Liver (tissue), 9 donors: Measurements from ENCODE around the gene LTBP2. TPM values are rescaled to one million over a fixed set of nuclear protein-coding genes. Genes with fewer than 3 reads are reported as not detected.

Source experiments
- DNase-seq: peaks from one replicate; pipeline ENCODE4 v3.0.0-alpha.2; 2017; ENCODE audit warnings: low spot score
- H3K27ac ChIP-seq, 2 donors: one replicate each; pipeline ENCODE4 v1.7.0; 2013; ENCODE audit warnings: inconsistent platforms in 2 of 2, low read length in 2 of 2, control low read depth in 1 of 2, low read depth in 1 of 2, mild to moderate bottlenecking in 1 of 2
- H3K27me3 ChIP-seq, 4 donors: one replicate each; pipeline versions ENCODE4 v1.6.1 to v1.7.0; 2013; ENCODE audit warnings: low read length in 3 of 4, inconsistent platforms in 1 of 4, mild to moderate bottlenecking in 1 of 4, moderate library complexity in 1 of 4; ENCODE audit not compliant: control insufficient read depth in 4 of 4, insufficient read depth in 4 of 4
- H3K36me3 ChIP-seq, 4 donors: one replicate each; pipeline versions ENCODE4 v1.6.1 to v1.7.0; 2013; ENCODE audit warnings: low read length in 3 of 4, mild to moderate bottlenecking in 3 of 4, low read depth in 1 of 4, moderate library complexity in 1 of 4; ENCODE audit not compliant: control insufficient read depth in 4 of 4, insufficient read depth in 3 of 4
- H3K4me1 ChIP-seq, 4 donors: one replicate each; pipeline versions ENCODE4 v1.6.1 to v1.7.0; 2013; ENCODE audit warnings: low read length in 3 of 4, mild to moderate bottlenecking in 3 of 4, moderate library complexity in 1 of 4; ENCODE audit not compliant: control insufficient read depth in 4 of 4, insufficient read depth in 4 of 4
- H3K4me3 ChIP-seq, 3 donors: one replicate each; pipeline versions ENCODE4 v1.6.1 to v1.7.0; 2013; ENCODE audit warnings: low read length in 3 of 3, control low read depth in 1 of 3, low read depth in 1 of 3, mild to moderate bottlenecking in 1 of 3
- H3K9ac ChIP-seq, 2 donors: one replicate each; pipeline ENCODE4 v1.7.0; 2013; ENCODE audit warnings: low read length in 2 of 2, mild to moderate bottlenecking in 2 of 2, moderate library complexity in 2 of 2, control low read depth in 1 of 2, low read depth in 1 of 2
- H3K9me3 ChIP-seq, 4 donors: one replicate each; pipeline versions ENCODE4 v1.6.1 to v1.7.0; 2013; ENCODE audit warnings: low read length in 3 of 4; ENCODE audit not compliant: control insufficient read depth in 4 of 4
- EGR1 ChIP-seq, 2 donors: IDR thresholded peaks; 2 replicates each; pipeline ENCODE4 v1.6.1; 2016 to 2018; ENCODE audit warnings: antibody characterized with exemption in 2 of 2, low read depth in 2 of 2
- FOXA1 ChIP-seq: IDR thresholded peaks from 2 replicates; pipeline ENCODE4 v1.6.1; 2016; ENCODE audit warnings: antibody characterized with exemption
- FOXA2 ChIP-seq: IDR thresholded peaks from 2 replicates; pipeline ENCODE4 v1.6.1; 2016; ENCODE audit warnings: antibody characterized with exemption
- GABPA ChIP-seq, 2 donors: IDR thresholded peaks in 1 of 2; conservative IDR thresholded peaks in 1 of 2; 2 replicates each; pipeline ENCODE4 v1.6.1; 2016; ENCODE audit warnings: antibody characterized with exemption in 2 of 2, mild to moderate bottlenecking in 1 of 2, moderate library complexity in 1 of 2
- HNF4G ChIP-seq: IDR thresholded peaks from 2 replicates; pipeline ENCODE4 v1.6.1; 2016; ENCODE audit warnings: antibody characterized with exemption
- MAX ChIP-seq: IDR thresholded peaks from 2 replicates; pipeline ENCODE4 v1.6.1; 2016; ENCODE audit warnings: antibody characterized with exemption
- RAD21 ChIP-seq, 2 donors: IDR thresholded peaks; 2 replicates each; pipeline ENCODE4 v1.6.1; 2016; ENCODE audit warnings: antibody characterized with exemption in 2 of 2, mild to moderate bottlenecking in 2 of 2
- RXRA ChIP-seq, 2 donors: IDR thresholded peaks; 2 replicates each; pipeline ENCODE4 v1.6.1; 2017 to 2018; ENCODE audit warnings: antibody characterized with exemption in 2 of 2, mild to moderate bottlenecking in 1 of 2
- SP1 ChIP-seq: IDR thresholded peaks from 2 replicates; pipeline ENCODE4 v1.6.1; 2018; ENCODE audit warnings: antibody characterized with exemption, mild to moderate bottlenecking
- TAF1 ChIP-seq: conservative IDR thresholded peaks from 2 replicates; pipeline ENCODE4 v1.6.1; 2016; ENCODE audit warnings: antibody characterized with exemption, mild to moderate bottlenecking
- YY1 ChIP-seq: IDR thresholded peaks from 2 replicates; pipeline ENCODE4 v1.6.1; 2016; ENCODE audit warnings: antibody characterized with exemption, mild to moderate bottlenecking
- WGBS: extraction: QIAGEN DNeasy Blood & Tissue Kit; methylation state at CpG from one replicate; pipeline ENCODE4 v1.1.7; 2013; 5-methylcytosine and 5-hydroxymethylcytosine counted together
- polyA plus RNA-seq, 2 donors: library from polyadenylated mRNA; stranded (reverse) in 1 of 2; unstranded in 1 of 2; fragments of 200-250 nt in 1 of 2; fragments of >200 nt in 1 of 2; fragmentation: Nextera tagmentation in 1 of 2; extraction: Ambion mirVana in 1 of 2; gene quantifications; one replicate each; pipeline versions ENCODE4 v1.2.1 to v1.2.3, GENCODE V29; 2013 to 2015
- total RNA-seq, 2 donors: library from RNA; depleted of rRNA; stranded (reverse); fragments of >200 nt; gene quantifications; one replicate each; pipeline ENCODE4 v1.2.3, GENCODE V29; 2014
- TF ChIP-seq, protein P1 (sequence below): IDR thresholded peaks from 2 replicates; pipeline ENCODE4 v1.6.1; 2016; ENCODE audit warnings: antibody characterized with exemption, mild to moderate bottlenecking
- donor health status: healthy.
- donor health status: healthy.
- donor health status: healthy.
- donor health status: healthy.
- donor health status: healthy.

The LTBP2 gene
- total and polyA plus RNA-seq, 4 donors, result 0.24 to 1.3 (median 0.89) TPM

- Histone ChIP-seq H3K4me1 (no peaks in the 10 kb centered on the region), H3K4me3 (no peak overlapping the region), H3K27me3 (no peaks in the 10 kb centered on the region), H3K9me3 (no peaks in the 10 kb centered on the region), H3K9ac (no peak overlapping the region), H3K27ac (no peak overlapping the region), H3K36me3 (no peaks in the 10 kb centered on the region)
- 76% methylated on average over 5 of the region's 5 CpGs for WGBS
- no peak for TF ChIP-seq EGR1 (IDR thresholded peaks at IDR 0.05; ENCODE audit: low read depth in 2 of 2)
- TF ChIP-seq MAX, result no peak
- TF ChIP-seq FOXA1, result no peak
- TF ChIP-seq RXRA (IDR thresholded peaks at IDR 0.05), result no peak
- TF ChIP-seq YY1, result no peak
- no peak for TF ChIP-seq SP1
- TF ChIP-seq TAF1, result no peak
- TF ChIP-seq, protein P1, sequence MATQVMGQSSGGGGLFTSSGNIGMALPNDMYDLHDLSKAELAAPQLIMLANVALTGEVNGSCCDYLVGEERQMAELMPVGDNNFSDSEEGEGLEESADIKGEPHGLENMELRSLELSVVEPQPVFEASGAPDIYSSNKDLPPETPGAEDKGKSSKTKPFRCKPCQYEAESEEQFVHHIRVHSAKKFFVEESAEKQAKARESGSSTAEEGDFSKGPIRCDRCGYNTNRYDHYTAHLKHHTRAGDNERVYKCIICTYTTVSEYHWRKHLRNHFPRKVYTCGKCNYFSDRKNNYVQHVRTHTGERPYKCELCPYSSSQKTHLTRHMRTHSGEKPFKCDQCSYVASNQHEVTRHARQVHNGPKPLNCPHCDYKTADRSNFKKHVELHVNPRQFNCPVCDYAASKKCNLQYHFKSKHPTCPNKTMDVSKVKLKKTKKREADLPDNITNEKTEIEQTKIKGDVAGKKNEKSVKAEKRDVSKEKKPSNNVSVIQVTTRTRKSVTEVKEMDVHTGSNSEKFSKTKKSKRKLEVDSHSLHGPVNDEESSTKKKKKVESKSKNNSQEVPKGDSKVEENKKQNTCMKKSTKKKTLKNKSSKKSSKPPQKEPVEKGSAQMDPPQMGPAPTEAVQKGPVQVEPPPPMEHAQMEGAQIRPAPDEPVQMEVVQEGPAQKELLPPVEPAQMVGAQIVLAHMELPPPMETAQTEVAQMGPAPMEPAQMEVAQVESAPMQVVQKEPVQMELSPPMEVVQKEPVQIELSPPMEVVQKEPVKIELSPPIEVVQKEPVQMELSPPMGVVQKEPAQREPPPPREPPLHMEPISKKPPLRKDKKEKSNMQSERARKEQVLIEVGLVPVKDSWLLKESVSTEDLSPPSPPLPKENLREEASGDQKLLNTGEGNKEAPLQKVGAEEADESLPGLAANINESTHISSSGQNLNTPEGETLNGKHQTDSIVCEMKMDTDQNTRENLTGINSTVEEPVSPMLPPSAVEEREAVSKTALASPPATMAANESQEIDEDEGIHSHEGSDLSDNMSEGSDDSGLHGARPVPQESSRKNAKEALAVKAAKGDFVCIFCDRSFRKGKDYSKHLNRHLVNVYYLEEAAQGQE, result no peak
- TF ChIP-seq GABPA (IDR thresholded peaks at IDR 0.05 in 1 of 2, conservative IDR thresholded peaks at IDR 0.05 in 1 of 2), result no peak
- no peak for DNase-seq
These were observed 33.6 kb downstream of the LTBP2 start for GRCh38 chr14:74578479-74578878.

DNA sequence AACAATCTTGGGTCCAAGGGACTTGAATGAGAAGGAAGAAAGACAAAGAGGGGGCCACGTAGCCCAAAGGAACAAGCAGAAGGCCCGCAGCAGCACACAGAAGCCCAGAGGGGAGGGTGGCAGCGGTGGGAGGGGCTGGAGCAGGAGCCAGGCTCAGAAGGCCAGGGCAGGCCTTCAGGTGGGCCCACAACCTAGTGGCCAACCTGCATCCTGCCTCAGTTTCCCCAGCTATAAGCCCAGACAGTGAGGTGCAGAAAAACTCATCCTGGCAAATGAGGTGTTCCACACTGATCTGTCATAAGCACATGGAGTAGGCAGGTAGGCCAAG lies 34.1 kb downstream of the LTBP2 start:
- no peaks in the 10 kb centered on the region for H3K36me3 ChIP-seq
- H3K9me3 ChIP-seq, result no peaks in the 10 kb centered on the region
- no peak overlapping the region for H3K27ac ChIP-seq
- H3K4me1 ChIP-seq, result no peaks in the 10 kb centered on the region
- no peak overlapping the region for H3K9ac ChIP-seq
- no peak for DNase-seq
- no peaks in the 10 kb centered on the region for H3K27me3 ChIP-seq
- no peak for TF ChIP-seq RXRA (IDR thresholded peaks at IDR 0.05)
- TF ChIP-seq HNF4G, result no peak
- WGBS, result 94% methylated on average over 3 of the region's 3 CpGs
- H3K4me3 ChIP-seq, result no peak overlapping the region

- Histone ChIP-seq H3K4me1 (no peaks in the 10 kb centered on the region), H3K4me3 (no peak overlapping the region), H3K36me3 (no peaks in the 10 kb centered on the region), H3K9me3 (no peaks in the 10 kb centered on the region), H3K27ac (no peak overlapping the region), H3K9ac (no peak overlapping the region), H3K27me3 (no peaks in the 10 kb centered on the region)
- 84% methylated on average over 11 of the region's 11 CpGs for WGBS
- TF ChIP-seq, protein P1, result no peak
- TF ChIP-seq MAX (no peak), FOXA1 (no peak), FOXA2 (no peak), EGR1 (IDR thresholded peaks at IDR 0.05; ENCODE audit: low read depth in 2 of 2) (no peak), GABPA (IDR thresholded peaks at IDR 0.05 in 1 of 2, conservative IDR thresholded peaks at IDR 0.05 in 1 of 2) (no peak), RAD21 (IDR thresholded peaks at IDR 0.05) (no peak)
- no peak for DNase-seq
These were observed 34.6 kb downstream of the LTBP2 start for GRCh38 chr14:74577247-74577947.
